GM12891 (cell line): ENCODE results near the gene GFPT2.

Source experiments
- DNase-seq: peaks from one replicate; pipeline ENCODE4 v3.0.0; 2011; ENCODE audit warnings: low spot score; ENCODE audit not compliant: insufficient read length
- FAIRE-seq: peaks from 2 replicates; lab custom pipeline; 2011; peaks lifted over from hg19 to GRCh38; lab: Jason Lieb, UNC
- PAX5 ChIP-seq: IDR thresholded peaks from 2 replicates; pipeline ENCODE4 v1.6.1; 2011; ENCODE audit warnings: low read length, moderate library complexity, mild to moderate bottlenecking; ENCODE audit not compliant: insufficient read depth, severe bottlenecking
- POLR2A ChIP-seq: IDR thresholded peaks from 2 replicates; pipeline ENCODE4 v1.6.1; 2011; ENCODE audit warnings: low read depth, low read length, control low read depth
- POLR2AphosphoS5 ChIP-seq: IDR thresholded peaks from 2 replicates; pipeline ENCODE4 v1.6.1; 2011; ENCODE audit warnings: low read depth, low read length, control low read depth
- POU2F2 ChIP-seq: IDR thresholded peaks from 2 replicates; pipeline ENCODE4 v1.6.1; 2011; ENCODE audit warnings: low read depth, mild to moderate bottlenecking, control low read depth, low read length, moderate library complexity
- SPI1 ChIP-seq: IDR thresholded peaks from 2 replicates; pipeline ENCODE4 v1.6.1; 2011; ENCODE audit warnings: low read depth, low read length, control low read depth
- TAF1 ChIP-seq: IDR thresholded peaks from 2 replicates; pipeline ENCODE4 v1.6.1; 2011; ENCODE audit warnings: low read depth, low read length, control low read depth

The GFPT2 gene

DNA sequence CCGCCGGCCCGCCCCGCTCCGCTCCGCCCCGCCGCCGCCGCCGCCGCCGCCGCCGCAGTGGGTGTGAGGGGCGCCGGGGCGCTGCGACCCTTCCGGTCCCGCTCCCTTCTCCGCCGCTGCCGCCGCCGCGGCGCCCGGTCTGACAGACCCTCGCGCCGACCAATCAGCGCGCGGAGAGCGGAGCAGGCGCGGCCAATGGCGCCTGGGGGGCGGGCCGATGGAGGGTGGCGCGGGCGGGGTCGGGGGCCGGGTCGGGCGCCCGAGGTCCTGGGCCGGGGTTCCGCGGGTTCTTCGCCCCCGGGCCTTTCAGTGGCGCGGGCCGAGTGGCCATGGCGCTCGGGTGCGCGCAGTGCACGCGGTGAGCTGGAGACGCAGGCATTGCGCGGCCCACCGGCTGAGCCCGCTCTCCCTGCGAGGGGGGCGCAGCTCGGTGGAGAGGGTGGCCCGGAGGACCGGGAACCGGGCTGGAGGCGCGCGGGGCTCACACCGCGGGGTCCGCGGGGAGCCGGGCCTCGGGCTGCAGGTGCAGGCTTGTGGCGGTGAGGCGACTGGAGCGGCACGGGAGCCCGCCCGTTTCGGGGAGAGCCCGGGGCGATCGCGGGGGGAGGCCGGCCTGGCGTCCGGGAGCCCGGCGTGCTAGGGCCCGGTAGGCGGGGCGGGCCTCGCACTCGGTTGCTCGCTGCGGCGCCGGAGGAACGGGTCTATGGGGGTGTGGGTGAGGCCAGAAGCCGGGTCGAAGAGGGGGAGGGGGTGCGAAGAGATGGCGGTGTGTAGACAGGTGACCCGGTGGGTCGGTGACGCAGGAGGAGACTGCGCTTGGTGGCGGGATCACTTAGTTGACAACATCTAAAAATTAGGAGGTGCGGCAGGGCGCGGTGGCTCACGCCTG lies 60.9 kb downstream of the GFPT2 start, which contains the start of gene MAPK9:
TSS of gene MAPK9 (minus strand) at position 141 of the 889 bp plus-strand sequence. CDS start 11,522 bp downstream, outside the sequence.
- no peak for TF ChIP-seq TAF1
- TF ChIP-seq POLR2AphosphoS5, result no peak
- no peak for TF ChIP-seq PAX5
- no peak for TF ChIP-seq SPI1
- no peak for TF ChIP-seq POU2F2
- TF ChIP-seq POLR2A, result no peak
- DNase-seq (peak; percentile 87), FAIRE-seq (peak; percentile 69)

- peak; percentile 45 for DNase-seq
- no peak for FAIRE-seq
- TF ChIP-seq PAX5 (no peak), SPI1 (no peak), TAF1 (no peak), POLR2A (no peak), POU2F2 (no peak), POLR2AphosphoS5 (no peak)
Measured at GRCh38 chr5:180291234-180291940, 61.7 kb downstream of the GFPT2 start.

DNA sequence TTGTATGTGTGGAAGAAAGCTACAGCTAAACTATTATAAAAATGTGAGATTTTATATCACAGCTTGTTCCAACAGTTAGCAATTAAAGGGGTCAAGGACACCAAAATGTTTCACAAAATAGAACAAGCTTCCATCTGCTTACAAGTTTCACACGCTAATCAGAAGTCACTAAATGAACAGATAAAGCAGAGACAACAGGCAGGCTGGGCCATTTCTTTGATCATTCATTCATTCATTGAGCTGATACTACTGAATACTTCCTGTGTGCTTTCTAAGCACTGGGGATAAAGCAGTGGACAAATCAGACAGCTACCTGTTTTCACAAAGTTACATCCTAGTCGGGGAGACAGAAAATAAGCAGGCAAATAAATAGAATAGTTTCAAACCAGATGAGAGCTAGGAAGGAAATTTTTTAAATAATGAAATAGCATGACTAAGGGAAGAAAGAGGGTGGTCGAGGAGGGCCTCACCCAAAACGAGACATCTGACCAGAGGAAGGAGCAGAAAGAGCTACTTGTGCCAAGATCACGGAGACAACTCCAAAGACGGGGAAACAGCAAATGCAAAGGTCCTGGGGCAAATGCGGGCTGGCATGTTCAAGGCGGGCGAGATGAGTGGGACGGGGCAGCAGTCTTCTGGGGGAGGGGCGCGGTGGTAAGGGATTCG lies 62.4 kb downstream of the GFPT2 start:
- FAIRE-seq (no peak), DNase-seq (no peak)

DNA sequence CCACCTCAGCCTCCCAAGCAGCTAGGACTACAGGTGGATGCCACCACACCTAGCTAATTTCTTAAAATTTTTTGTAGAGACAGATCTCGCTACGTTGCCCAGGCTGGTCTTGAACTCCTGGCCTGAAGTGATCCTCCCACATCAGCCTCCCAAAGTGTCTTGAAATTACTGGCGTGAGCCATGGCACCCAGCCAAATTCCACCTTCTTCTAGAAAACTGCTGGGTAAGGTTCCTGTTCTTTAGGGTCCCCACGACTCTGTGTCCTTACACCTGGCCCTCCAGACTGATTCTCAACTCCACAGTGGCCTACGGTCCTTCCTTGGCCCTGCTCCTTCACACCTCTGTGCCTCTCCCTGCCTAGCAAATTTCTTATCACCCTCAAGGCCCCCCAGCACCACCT lies 63.2 kb downstream of the GFPT2 start:
- DNase-seq (no peak), FAIRE-seq (no peak)
- TF ChIP-seq POU2F2 (no peak), POLR2AphosphoS5 (no peak), SPI1 (no peak), TAF1 (no peak), PAX5 (no peak), POLR2A (no peak)

More for the DNA sequence above, 62.4 kb downstream of the GFPT2 start:
- TF ChIP-seq POLR2AphosphoS5, result no peak
- TF ChIP-seq PAX5, result no peak
- TF ChIP-seq TAF1, result no peak
- no peak for TF ChIP-seq POLR2A
- TF ChIP-seq SPI1, result no peak
- no peak for TF ChIP-seq POU2F2

DNA sequence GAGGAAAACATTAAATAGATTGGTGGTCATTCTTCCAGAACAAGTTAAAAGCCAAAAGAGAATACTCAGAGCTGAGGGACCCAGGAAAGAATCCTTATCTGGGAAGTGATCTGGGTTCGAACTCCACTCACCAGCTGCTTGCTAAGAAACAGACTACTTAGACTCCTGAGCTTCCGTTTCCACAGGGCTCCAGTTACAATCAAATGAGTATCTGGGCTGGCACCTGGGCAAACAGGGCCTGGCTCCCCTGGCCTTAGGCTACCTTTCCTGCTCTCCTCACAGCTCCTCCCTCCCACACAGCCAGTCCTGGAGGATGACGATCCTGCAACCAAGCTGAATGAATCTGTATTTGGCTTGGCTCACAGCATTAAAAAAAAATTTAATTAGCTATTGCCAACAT lies 63.7 kb downstream of the GFPT2 start:
- FAIRE-seq, result no peak

DNA sequence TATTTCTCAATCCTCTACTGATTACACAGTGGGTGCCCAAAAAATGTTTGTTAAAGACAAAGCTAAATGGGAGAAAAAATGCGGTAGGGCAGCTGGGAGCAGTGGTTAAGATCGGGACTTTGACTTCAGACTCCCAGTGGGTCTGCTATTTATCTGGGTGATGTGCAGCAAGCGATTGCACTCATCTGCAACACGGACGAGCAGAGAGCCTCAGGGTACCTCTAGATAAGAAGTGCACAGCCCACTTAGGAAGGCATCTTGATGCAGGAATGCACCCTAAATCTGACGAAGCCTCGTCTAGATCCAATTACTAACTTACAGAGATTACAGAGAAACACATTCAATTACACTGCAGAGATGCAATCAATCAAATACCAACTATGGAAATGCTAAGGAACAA lies 65.3 kb downstream of the GFPT2 start:
- TF ChIP-seq TAF1, result no peak
- TF ChIP-seq POU2F2, result no peak
- no peak for TF ChIP-seq POLR2AphosphoS5
- DNase-seq (no peak), FAIRE-seq (no peak)

More for the DNA sequence above, 63.7 kb downstream of the GFPT2 start:
- no peak for TF ChIP-seq POLR2AphosphoS5
- TF ChIP-seq SPI1, result no peak
- no peak for TF ChIP-seq POU2F2
- TF ChIP-seq PAX5, result no peak
- TF ChIP-seq POLR2A, result no peak
- TF ChIP-seq TAF1, result no peak
- no peak for DNase-seq

GRCh38 chr5:180287404-180287803 lies 65.7 kb downstream of the GFPT2 start:
- TF ChIP-seq TAF1, result no peak
- TF ChIP-seq SPI1, result no peak
- TF ChIP-seq POLR2AphosphoS5, result no peak
- no peak for TF ChIP-seq POU2F2
- no peak for DNase-seq
- no peak for FAIRE-seq

- no peak for DNase-seq
- FAIRE-seq, result no peak
- TF ChIP-seq SPI1, result no peak
- TF ChIP-seq PAX5, result no peak
- TF ChIP-seq POLR2A, result no peak
- TF ChIP-seq POU2F2, result no peak
- no peak for TF ChIP-seq POLR2AphosphoS5
- TF ChIP-seq TAF1, result no peak
Measured at GRCh38 chr5:180284149-180284548, 69.0 kb downstream of the GFPT2 start.

GRCh38 chr5:180283026-180283615 lies 70.0 kb downstream of the GFPT2 start:
- DNase-seq, result no peak
- FAIRE-seq, result no peak
- TF ChIP-seq PAX5 (no peak), POLR2A (no peak), TAF1 (no peak), POLR2AphosphoS5 (no peak), SPI1 (no peak), POU2F2 (no peak)
